Activated CD8-positive, alpha-beta T cell treated with anti-CD3 and anti-CD28 coated beads, Interleukin-2, amount 10 ng/mL, durations not matched to agents 7 days and 5 days (primary cell): Measurements from ENCODE around the gene DSCAML1. TPM values are rescaled to one million over a fixed set of nuclear protein-coding genes. Genes with fewer than 3 reads are reported as not detected.
"Not testable (repeated sequence)": the region's sequence is repeated elsewhere in the genome, so short reads cannot be mapped to it uniquely, and the experiment has no call there.

Experiments
- ATAC-seq: fragments of 150-1000 bp; cut with Tn5 transposase; one replicate; pipeline ENCODE4 v1.10.0; 2021; ENCODE audit warnings: moderate library complexity
- CTCF ChIA-PET: fragments of 350-600 bp; sonication (Branson Sonifier 250); formaldehyde crosslinking; loops from one replicate; lab custom pipeline; 2021; ENCODE audit warnings: antibody characterized with exemption; lab: Charles Lee
- POLR2A ChIA-PET: fragments of 350-600 bp; sonication (Branson Sonifier 250); formaldehyde crosslinking; loops from one replicate; lab custom pipeline; 2021; ENCODE audit warnings: antibody characterized with exemption; lab: Charles Lee
- DNase-seq: peaks from one replicate; pipeline ENCODE4 v3.0.0-alpha.2; 2020
- H3K27ac Mint-ChIP-seq: one replicate; pipeline ENCODE4 v1.8.0; 2021; ENCODE audit warnings: mild to moderate bottlenecking, mixed read lengths
- H3K27me3 Mint-ChIP-seq: one replicate; pipeline ENCODE4 v1.8.0; 2021; ENCODE audit warnings: low read depth, mixed read lengths
- H3K36me3 Mint-ChIP-seq: one replicate; pipeline ENCODE4 v1.8.0; 2021; ENCODE audit warnings: low read depth, mixed read lengths
- H3K4me1 Mint-ChIP-seq: one replicate; pipeline ENCODE4 v1.8.0; 2021; ENCODE audit warnings: low read depth, mixed read lengths
- H3K4me3 Mint-ChIP-seq: one replicate; pipeline ENCODE4 v1.8.0; 2021; ENCODE audit warnings: mild to moderate bottlenecking, mixed read lengths
- H3K9me3 Mint-ChIP-seq: one replicate; pipeline ENCODE4 v1.8.0; 2022; ENCODE audit warnings: mixed read lengths; ENCODE audit not compliant: insufficient read depth
- total RNA-seq, 2 experiments: library from RNA; stranded (reverse); gene quantifications; one replicate each; pipeline ENCODE4 v1.2.3, GENCODE V29; 2021

The DSCAML1 gene
- total RNA-seq, 2 experiments from 2014 or later = 0.16 to 0.37 TPM

DNA sequence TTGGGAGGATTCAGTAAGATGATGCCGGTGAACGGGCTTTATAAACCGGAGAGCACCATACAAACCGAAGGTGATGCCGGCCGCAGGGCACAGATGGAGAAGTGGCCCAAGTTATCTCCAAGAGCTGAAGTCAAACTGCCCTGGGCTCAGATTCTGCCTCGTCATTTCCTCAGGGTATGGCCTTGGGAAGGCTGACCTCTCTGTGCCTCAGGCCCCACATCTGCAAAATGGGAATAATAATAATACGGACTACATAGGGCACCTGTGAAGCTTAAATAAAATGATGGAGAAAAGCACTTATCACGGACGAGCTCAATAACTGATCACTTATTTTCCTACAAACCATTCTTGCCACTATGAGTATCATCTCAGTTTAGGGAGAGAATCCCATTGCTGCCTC lies 29.9 kb downstream of the DSCAML1 start:
- H3K36me3 Mint-ChIP-seq = no peaks in the 10 kb centered on the region
- H3K27me3 Mint-ChIP-seq = peaks cover 2% of the 10 kb centered on the region
- no peak overlapping the region for H3K27ac Mint-ChIP-seq
- ChIA-PET CTCF (no interaction called here), POLR2A (no interaction called here)
- no peaks in the 10 kb centered on the region for H3K9me3 Mint-ChIP-seq
- DNase-seq = no peak
- ATAC-seq = no peak
- no peak overlapping the region for H3K4me3 Mint-ChIP-seq
- no peaks in the 10 kb centered on the region for H3K4me1 Mint-ChIP-seq

DNA sequence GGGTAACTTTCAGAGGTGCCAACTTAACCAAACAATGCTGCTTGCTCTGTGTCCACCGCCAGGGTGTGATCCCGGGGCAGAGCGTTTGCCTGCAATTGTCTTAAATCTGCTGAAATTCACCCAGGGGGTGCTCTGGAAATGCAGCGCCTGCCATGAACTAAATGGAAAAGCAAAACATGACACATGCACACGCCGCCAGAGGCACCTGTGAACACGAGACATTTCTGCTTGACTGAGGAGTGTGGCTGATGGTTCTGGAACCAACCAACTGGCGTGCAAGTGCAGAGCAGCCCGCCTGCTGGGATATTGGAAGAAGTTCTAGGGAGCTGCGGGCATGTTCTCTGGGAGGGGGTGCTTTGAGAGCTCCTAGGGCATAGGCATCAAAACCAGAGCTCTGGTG lies 30.4 kb downstream of the DSCAML1 start:
- no peaks in the 10 kb centered on the region for H3K36me3 Mint-ChIP-seq
- ChIA-PET CTCF (no interaction called here), POLR2A (interaction anchor here (0.5 kb wide), 1 partner anchor 338 kb away, joined by 3 read pairs; no protein-coding TSS in a partner anchor)
- H3K27ac Mint-ChIP-seq = no peak overlapping the region
- H3K9me3 Mint-ChIP-seq = no peaks in the 10 kb centered on the region
- ATAC-seq (no peak), DNase-seq (no peak)
- H3K4me3 Mint-ChIP-seq = no peak overlapping the region
- H3K27me3 Mint-ChIP-seq = peaks cover 2% of the 10 kb centered on the region
- H3K4me1 Mint-ChIP-seq = no peaks in the 10 kb centered on the region

DNA sequence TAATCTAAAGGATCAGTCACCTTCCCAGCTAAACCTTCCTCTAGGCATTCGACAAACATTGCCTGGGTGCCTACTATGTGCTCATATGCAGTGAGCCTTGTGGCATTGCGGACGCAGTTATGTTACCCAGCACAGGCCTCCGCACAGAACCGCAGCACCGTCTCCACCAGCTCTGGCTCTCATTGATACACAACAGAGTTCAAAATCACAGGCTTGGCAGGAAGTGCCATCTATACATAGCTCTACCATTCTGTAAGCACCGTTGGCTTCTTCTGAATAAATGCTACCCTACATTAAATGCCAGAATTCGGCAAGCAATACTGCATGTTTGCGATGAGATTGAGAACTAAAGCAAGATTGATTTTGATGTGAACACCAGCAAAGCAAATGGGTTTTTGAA lies 31.0 kb downstream of the DSCAML1 start:
- no peaks in the 10 kb centered on the region for H3K4me1 Mint-ChIP-seq
- H3K9me3 Mint-ChIP-seq = no peaks in the 10 kb centered on the region
- DNase-seq = no peak
- no peak overlapping the region for H3K27ac Mint-ChIP-seq
- peaks cover 2% of the 10 kb centered on the region for H3K27me3 Mint-ChIP-seq
- ChIA-PET POLR2A (interaction anchor here (0.5 kb wide), 1 partner anchor 337 kb away, joined by 3 read pairs; no protein-coding TSS in a partner anchor), CTCF (interaction anchor here (1.1 kb wide), 1 partner anchor 340 kb away, joined by 3 read pairs; no protein-coding TSS in a partner anchor)
- ATAC-seq = no peak
- H3K4me3 Mint-ChIP-seq = no peak overlapping the region
- H3K36me3 Mint-ChIP-seq = no peaks in the 10 kb centered on the region

DNA sequence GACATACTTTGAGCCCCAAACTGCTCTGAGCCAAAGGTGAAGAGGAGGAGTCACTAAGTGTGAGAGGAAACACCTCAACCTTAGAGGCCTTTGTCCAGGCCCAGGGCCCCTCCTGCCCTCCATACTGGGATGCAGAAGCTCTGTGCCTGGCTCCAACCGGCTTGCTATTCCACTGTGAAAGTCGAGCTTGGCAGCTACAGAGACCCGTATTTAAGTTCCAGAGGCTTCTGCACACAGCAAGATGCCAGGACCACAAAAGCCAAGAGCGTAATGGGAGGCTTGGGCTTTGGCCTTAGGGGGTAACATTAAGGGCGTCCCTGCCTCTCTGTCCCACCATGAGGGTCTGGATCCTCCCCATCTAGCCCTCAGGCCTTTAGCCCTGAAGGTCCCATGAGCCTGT lies 31.9 kb downstream of the DSCAML1 start:
- no peaks in the 10 kb centered on the region for H3K36me3 Mint-ChIP-seq
- H3K27me3 Mint-ChIP-seq = peaks cover 2% of the 10 kb centered on the region
- ATAC-seq = no peak
- no peaks in the 10 kb centered on the region for H3K4me1 Mint-ChIP-seq
- no peak overlapping the region for H3K27ac Mint-ChIP-seq
- no peaks in the 10 kb centered on the region for H3K9me3 Mint-ChIP-seq
- no peak overlapping the region for H3K4me3 Mint-ChIP-seq
- ChIA-PET POLR2A (no interaction called here), CTCF (interaction anchor here (1.1 kb wide), 1 partner anchor 339 kb away, joined by 3 read pairs; no protein-coding TSS in a partner anchor)
- no peak for DNase-seq

DNA sequence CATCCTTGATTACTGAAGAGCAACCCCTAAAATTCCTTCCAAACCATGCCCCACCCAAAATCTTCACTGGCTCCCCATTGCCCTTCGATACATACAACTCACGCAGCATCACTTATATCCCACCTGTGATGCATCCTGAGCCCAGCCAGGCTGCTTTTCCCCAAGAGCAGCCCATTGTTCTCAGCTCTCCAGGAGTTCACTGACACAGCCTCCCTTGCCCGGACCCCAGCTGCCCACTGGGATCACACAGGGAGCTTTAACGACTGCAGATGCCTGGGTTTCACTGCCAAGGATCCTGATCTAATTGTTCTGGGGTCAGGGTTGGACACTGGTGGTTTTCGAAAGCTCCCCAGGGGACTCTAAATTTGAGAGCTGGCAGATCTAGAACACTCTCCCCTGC lies 33.6 kb downstream of the DSCAML1 start:
- H3K27me3 Mint-ChIP-seq, H3K36me3 Mint-ChIP-seq, CTCF ChIA-PET, POLR2A ChIA-PET, ATAC-seq, H3K9me3 Mint-ChIP-seq, H3K4me1 Mint-ChIP-seq, H3K4me3 Mint-ChIP-seq, DNase-seq, H3K27ac Mint-ChIP-seq: not testable (repeated sequence)

DNA sequence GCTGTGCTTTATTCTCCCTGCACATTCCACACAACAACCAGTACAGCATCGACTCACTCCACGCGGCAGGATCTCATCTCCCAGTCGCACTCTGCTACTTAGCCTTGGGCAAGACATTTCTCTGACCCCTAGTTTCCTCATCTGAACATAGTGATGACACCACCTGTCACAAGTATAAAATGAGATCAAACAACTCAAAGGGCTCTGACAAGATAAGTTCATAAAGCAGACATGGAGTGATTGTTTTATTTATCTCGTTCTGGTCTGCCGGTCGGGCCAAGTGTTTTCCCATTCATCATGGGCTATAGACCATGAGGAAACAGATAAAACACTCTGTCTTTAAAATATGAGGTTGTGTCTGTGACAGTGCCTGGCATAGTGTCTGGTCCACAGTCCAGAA lies 35.0 kb downstream of the DSCAML1 start:
- Mint-ChIP-seq H3K4me3 (no peak overlapping the region), H3K9me3 (no peaks in the 10 kb centered on the region), H3K36me3 (no peaks in the 10 kb centered on the region), H3K27ac (no peak overlapping the region), H3K27me3 (no peaks in the 10 kb centered on the region), H3K4me1 (no peaks in the 10 kb centered on the region)
- ChIA-PET POLR2A (no interaction called here), CTCF (no interaction called here)
- DNase-seq (no peak), ATAC-seq (no peak)

DNA sequence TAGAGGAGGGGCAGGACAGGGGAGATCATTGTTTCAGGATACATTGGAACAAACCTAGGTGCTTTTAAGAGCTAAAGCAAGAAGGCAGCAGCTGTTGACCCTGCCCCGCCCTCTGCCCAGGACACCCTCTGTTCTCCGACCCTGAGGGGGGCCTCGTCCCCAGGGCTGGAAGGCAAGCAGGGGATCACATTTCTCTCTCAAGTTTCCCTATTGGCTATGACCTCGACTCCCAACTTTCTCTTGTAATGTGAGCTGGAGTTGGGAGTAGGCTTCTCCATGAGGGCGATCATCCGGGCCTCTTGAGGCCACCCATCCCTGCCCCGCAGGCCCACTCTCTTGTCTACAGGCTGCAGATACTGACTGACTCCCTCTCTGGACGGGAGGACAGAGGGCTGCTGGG lies 37.7 kb downstream of the DSCAML1 start:
- CTCF ChIA-PET = no interaction called here
- POLR2A ChIA-PET = no interaction called here
- Mint-ChIP-seq H3K27ac (no peak overlapping the region), H3K36me3 (no peaks in the 10 kb centered on the region), H3K9me3 (no peaks in the 10 kb centered on the region), H3K4me3 (no peak overlapping the region), H3K27me3 (no peaks in the 10 kb centered on the region), H3K4me1 (no peaks in the 10 kb centered on the region)
- ATAC-seq (no peak), DNase-seq (no peak)

DNA sequence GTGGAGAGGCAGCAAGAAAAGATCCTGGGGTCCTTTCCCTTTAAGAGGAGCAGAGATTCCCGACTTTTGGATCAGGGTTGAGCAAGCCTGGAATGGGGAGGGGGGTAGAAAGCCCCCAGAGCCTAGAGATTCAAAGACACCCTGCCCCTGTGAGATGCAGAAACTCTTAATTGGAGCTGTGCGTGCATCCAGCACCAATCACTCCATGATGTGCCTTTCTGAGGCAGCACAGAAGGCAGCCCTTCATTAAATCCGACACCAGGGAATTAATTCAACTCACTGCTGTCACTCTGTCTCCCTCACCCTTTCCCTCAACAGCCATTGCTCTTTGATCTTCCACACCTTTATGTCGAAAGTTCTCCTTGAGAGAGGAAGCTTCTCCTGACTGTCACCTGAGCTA lies 43.0 kb downstream of the DSCAML1 start:
- POLR2A ChIA-PET = no interaction called here
- H3K4me3 Mint-ChIP-seq = no peak overlapping the region

DNA sequence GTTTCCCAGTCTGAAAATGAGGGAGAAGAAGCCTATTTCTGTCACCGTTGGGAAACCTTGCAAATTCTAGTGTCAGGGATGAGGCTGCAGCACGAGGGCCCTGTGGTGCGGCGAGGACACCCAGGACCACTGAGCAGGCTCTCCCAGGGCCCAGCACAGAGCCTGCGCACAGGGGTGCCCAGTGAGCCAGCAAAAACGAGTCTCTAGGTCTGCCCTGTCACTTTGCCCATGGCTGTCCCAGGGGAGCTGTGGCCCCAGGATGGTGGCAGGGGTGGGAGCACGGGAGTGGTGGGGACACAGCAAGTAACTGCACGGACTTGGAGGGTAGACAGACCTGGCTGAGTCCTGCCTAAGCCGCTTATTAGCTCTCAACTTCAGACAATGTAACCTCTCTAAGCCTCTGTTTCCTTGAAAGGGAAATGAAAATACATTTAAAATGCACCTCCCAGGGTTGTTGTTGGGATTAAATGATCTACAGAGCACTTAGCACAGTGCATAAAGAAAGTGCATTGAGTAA lies 44.2 kb downstream of the DSCAML1 start:
- H3K36me3 Mint-ChIP-seq = no peaks in the 10 kb centered on the region
- ChIA-PET POLR2A (no interaction called here), CTCF (no interaction called here)
- no peaks in the 10 kb centered on the region for H3K9me3 Mint-ChIP-seq
- DNase-seq = no peak
- no peak for ATAC-seq
- H3K27ac Mint-ChIP-seq = no peak overlapping the region
- no peaks in the 10 kb centered on the region for H3K27me3 Mint-ChIP-seq
- H3K4me1 Mint-ChIP-seq = no peaks in the 10 kb centered on the region
- H3K4me3 Mint-ChIP-seq = no peak overlapping the region

More for the DNA sequence above, 43.0 kb downstream of the DSCAML1 start:
- no peaks in the 10 kb centered on the region for H3K9me3 Mint-ChIP-seq
- no peak overlapping the region for H3K27ac Mint-ChIP-seq
- no peaks in the 10 kb centered on the region for H3K36me3 Mint-ChIP-seq
- H3K27me3 Mint-ChIP-seq = no peaks in the 10 kb centered on the region
- CTCF ChIA-PET = interaction anchor here (1.1 kb wide), 1 partner anchor 328 kb away, joined by 4 read pairs; no protein-coding TSS in a partner anchor
- no peaks in the 10 kb centered on the region for H3K4me1 Mint-ChIP-seq
- DNase-seq (no peak), ATAC-seq (no peak)

DNA sequence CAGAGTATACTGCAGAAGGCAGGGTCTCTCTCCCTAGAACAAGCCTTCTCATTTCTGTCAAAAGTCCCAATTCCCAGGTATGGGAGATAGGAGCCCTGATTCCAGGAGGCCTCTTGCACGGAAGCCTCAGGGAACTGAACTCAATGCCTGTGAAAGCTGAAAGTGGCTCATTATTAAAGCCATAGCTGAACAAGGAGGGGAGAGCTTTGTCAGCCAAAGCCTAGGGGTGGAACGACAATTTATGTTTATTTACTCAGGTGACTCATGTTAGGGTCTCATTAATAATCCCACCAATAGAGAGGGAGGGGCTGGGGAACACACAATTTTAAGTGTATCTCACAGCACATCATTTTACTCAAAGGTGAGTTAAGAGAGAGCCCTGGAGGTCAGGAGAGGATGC lies 44.9 kb downstream of the DSCAML1 start:
- Mint-ChIP-seq H3K36me3 (no peaks in the 10 kb centered on the region), H3K27ac (no peak overlapping the region), H3K9me3 (no peaks in the 10 kb centered on the region), H3K4me1 (no peaks in the 10 kb centered on the region), H3K27me3 (no peaks in the 10 kb centered on the region), H3K4me3 (no peak overlapping the region)
- POLR2A ChIA-PET = no interaction called here
- ATAC-seq (no peak), DNase-seq (no peak)
- CTCF ChIA-PET = no interaction called here

DNA sequence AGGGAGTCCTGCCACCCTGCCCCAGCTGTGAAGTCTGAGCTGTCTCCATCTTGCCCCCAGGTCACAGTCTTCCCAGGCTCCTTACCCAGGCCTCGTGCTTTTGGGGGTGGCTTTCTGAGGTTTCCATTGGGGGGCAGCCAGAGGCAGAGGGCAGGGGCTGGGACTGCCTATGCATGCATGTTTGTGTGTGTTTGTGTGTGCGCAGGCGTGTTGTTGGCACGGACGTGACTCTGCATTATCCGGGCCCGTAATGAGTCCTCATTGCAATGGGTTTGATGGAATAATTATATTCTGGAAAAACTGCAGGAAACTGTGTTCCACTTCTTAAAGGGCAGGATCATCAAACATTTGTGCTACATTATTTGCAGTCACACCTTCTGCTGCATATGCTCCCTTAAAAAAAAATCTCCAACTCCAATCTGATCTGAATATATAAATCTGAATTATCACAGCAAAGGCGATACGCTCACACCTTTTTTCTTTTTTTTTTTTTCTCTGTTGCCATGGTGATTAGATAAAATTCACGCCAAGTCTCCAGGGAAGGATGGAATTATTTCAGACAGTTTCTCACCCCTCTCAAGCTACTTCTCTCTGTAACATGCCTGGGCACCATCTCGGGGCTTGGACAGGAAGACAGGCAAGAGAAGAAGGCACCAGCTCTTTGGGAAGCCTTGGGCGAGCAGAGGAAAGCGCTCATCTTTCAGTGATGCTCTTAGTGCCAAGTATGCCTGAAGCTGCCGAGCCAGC lies 45.9 kb downstream of the DSCAML1 start:
- ChIA-PET CTCF (no interaction called here), POLR2A (no interaction called here)
- Mint-ChIP-seq H3K27me3 (no peaks in the 10 kb centered on the region), H3K36me3 (no peaks in the 10 kb centered on the region), H3K9me3 (no peaks in the 10 kb centered on the region), H3K4me3 (no peak overlapping the region), H3K27ac (no peak overlapping the region), H3K4me1 (no peaks in the 10 kb centered on the region)
- ATAC-seq (no peak), DNase-seq (no peak)

DNA sequence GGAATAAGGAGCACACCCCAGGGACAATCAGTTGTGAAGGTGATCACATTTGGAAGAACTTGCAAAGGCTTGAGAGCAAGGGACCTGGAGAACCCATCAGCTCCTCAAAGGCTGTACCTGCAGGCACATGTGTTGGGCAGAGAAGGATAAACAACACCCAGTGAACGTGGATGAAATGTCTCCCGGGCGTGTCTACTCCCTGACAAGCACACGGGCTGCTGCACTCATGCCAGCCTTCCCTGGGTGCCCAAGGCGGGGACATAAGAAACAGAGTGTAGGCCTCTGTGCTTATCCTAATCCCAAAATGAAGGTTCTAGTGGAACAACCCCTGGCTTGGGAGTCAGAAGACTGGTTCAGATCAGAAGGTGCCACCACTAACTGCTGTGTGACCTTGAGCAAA lies 46.7 kb downstream of the DSCAML1 start:
- POLR2A ChIA-PET = no interaction called here
- H3K27me3 Mint-ChIP-seq = no peaks in the 10 kb centered on the region
- no peak for ATAC-seq
- no peak overlapping the region for H3K27ac Mint-ChIP-seq
- no peak for DNase-seq
- no peak overlapping the region for H3K4me3 Mint-ChIP-seq
- H3K36me3 Mint-ChIP-seq = no peaks in the 10 kb centered on the region
- CTCF ChIA-PET = no interaction called here
- no peaks in the 10 kb centered on the region for H3K4me1 Mint-ChIP-seq
- H3K9me3 Mint-ChIP-seq = no peaks in the 10 kb centered on the region
